NK-92 (cell line): ENCODE results near the gene BIRC5.
"Not testable (repeated sequence)": the region's sequence is repeated elsewhere in the genome, so short reads cannot be mapped to it uniquely, and the experiment has no call there.

Experiments used
- DNase-seq: peaks from one replicate; lab custom pipeline; 2025; ENCODE audit not compliant: unreplicated experiment; lab: John Stamatoyannopoulos, UW

The BIRC5 gene

GRCh38 chr17:78238823-78239488 is 24.9 kb downstream of the BIRC5 start:
- DNase-seq: no peak

GRCh38 chr17:78239489-78239931 is 25.5 kb downstream of the BIRC5 start:
- no peak for DNase-seq

DNA sequence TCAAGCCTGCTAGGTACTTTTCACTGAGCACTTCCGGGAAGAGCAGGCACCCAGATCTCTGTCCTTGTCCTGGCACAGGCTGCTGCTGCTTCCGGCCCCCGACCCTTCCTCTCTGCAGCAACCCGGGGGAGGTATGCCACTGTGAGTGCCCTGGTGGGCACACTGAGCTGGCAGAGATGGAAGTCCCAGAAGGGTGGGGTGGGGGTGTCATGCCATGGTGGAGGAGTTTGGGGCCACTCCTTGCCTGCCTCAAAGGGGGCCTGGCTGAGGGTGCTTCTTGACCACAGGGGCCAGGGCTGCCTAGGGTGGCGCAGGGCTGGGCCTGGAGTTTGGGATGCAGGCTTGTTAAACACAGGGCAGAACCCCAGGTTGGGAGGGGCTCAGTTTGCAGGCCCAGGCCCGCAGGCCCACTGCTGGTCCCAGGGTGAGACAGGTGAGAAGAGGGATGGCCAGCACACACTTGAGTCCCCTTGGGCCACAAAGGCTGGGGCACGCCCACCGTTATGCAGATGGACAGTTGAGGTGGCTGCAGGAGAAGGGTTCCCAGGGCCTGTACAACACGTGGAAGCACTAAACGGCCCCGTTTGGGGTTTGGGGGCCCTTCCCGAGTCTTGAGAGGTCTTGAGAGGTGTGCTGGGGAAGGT is 26.1 kb downstream of the BIRC5 start:
- DNase-seq: no peak

GRCh38 chr17:78240839-78241238 is 26.8 kb downstream of the BIRC5 start:
- DNase-seq: no peak

DNA sequence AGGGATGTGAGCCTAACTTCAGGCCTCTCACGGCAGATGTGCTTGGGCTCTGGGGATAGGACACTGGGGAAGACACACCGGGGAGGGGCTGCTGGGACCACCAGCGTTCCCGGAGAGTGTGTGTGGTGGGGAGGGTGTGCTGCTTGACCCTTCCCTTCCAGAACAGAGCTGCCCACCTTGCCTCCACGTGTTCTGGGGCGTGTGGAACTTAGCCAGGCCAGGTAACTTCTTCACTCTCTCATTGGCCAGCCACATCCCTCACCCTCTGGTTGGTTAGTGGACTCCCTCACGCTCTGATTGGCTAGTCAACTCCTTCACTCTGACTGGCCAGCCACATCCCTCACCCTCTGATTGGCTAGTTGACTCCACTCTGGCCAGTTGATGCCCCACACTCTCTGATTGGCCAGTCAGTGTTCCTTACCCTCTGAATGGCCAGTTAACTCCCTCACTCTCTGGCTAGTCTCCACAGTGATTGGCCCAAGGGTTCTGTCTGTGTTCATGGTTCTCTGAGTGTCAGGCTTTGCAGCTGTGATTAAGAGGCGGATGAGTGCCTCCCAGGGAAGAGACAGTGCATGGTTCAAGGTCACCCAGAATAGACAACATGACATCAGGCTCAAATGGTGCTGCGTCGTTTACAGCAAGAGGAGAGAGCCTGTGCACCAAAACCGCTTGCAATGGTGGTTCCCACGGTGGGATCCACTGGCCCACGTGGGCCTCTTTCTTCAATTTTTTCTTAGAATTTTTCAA is 27.4 kb downstream of the BIRC5 start:
- no peak for DNase-seq

GRCh38 chr17:78242024-78242742 is 28.1 kb downstream of the BIRC5 start:
- no peak for DNase-seq

GRCh38 chr17:78247304-78247703 is 33.3 kb downstream of the BIRC5 start:
- DNase-seq: no peak

GRCh38 chr17:78248051-78248914 is 34.2 kb downstream of the BIRC5 start:
- no peak for DNase-seq

- no peak for DNase-seq
These were observed 35.2 kb downstream of the BIRC5 start for GRCh38 chr17:78249074-78249817.

- no peak for DNase-seq
These were observed 36.1 kb downstream of the BIRC5 start for GRCh38 chr17:78249818-78250806.

DNA sequence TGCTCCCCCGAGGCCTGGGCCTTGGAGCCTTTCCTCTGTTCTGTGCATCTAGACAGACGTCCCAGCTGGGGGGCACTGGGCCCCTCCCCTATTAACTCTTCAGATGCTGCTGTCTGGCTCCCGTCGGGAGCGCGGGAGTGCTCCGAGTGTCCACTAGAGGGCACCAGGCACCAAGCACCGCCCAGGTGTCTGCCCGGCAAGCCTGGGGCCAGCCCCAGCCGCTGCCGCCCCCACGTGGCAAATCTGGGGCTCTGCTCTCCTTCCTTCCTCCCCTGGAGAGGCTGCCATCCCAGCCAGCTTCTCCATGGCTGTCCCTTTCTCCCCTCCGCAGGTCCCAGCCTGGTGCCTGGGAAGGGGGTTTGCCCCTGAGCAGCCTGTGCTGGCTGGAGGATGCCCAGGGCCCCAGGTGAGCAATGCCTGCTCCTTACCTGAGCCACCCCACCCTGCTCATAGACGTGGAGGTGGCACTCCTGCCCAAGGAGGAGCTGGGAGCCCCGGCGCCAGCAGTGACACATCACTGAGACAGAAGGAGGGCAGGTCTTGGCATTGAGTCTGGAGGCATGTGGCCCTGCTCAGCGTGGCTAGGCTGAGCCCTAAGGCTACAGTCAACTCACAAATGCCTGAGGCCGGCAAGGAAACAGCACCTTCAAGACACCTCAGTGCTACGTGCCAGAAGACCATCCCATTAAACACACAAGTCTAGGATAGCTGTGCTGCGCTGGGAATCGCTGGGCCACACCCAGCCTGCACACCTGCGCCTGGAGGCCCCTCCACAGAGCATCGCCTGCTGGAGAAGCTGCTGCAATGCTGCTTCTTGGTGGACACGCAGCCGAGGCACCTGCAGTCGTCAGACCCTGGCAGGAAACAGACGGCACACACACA is 37.1 kb downstream of the BIRC5 start:
- DNase-seq: peak; percentile 17

GRCh38 chr17:78251773-78252103 is 37.7 kb downstream of the BIRC5 start:
- no peak for DNase-seq

DNA sequence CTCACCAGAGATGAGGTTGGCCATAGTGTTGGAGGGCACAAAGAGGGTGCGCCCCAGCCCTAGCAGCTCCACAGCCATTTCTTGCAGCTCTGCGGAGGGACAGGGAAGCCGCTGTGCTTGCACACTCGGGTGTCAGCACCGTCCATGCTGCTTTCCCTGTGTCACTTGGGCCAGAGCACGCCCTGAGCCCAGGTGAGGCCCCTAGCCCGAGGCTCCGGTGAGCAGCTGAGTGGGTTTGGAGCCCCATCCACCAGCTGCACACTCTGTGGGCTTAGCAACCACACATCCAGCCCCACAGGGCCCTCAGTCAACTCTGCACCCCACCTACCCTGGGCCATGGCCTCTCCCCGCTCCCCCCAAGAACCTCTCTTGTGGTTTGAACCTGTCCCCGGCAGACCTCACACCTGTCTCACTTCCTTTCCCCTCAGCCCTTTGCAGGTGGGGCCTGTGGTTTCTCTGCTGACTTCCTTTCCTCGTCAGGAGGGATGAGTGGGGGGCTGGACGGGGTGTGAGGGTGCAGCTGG is 38.1 kb downstream of the BIRC5 start:
- DNase-seq: no peak

DNA sequence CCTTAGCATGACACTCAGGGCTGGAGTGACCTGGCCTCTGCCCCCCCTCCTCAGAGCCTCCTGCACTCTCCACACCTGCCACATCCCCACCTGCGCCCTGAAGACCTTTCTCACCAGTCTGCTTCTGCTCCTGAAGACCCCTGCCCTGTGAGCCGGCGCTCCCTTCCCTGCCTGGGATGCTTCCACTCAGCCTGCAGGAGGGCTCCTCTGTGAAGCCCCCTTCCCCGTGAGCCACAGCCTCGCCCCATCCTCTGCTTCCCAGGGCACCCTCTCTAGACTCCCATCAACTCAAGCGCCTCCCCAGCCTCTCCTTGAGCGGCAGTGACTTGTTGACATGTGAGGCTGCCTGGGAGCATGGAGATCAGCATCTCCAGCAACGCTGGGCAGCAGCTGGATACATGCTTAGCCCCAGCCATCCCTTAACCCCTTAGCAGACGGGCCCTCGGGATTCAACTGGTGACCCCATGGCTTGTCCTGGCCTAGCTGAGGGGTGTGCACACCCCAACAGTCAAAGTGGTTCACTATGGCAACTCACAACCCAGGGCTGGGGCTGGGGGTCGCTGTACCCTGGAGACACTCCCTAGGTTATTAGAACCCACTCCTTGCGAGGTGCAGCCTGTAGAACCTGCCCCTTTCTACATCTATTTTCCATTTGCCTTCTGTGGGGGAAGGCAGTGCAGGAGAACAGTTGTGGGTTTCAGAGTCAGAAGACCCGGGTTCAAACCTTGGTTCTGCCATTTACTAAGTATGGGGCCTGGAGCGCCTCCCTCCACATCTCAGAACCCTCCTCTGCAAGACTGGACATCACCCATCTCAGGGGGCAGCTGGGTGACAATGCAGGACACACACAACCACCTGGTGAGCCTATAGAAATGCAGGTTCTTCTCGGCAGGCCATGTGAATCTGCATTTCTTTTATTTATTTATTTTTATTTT is 38.9 kb downstream of the BIRC5 start:
- no peak for DNase-seq

DNA sequence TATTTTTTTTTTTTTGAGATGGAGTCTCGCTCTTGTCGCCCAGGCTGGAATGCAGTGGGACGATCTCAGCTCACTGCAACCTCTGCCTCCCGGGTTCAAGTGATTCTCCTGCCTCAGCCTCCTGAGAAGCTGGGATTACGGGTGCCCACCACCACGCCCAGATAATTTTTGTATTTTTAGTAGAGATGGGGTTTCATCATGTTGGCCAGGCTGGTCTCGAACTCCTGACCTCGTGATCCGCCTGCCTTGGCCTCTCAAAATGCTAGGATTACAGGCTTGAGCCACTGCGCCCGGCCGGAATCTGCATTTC is 39.5 kb downstream of the BIRC5 start:
- DNase-seq: not testable (repeated sequence)

GRCh38 chr17:78253946-78254672 is 40.1 kb downstream of the BIRC5 start:
- no peak for DNase-seq
